HCT116 (cell line): ENCODE measurements around the gene SMCO4. TPM values are rescaled to one million over a fixed set of nuclear protein-coding genes. Genes with fewer than 3 reads are reported as not detected.

Experiments
- ATAC-seq: fragments of 200-7000 bp; cut with Tn5 transposase; 2 replicates; pipeline ENCODE4 v1.9.1; 2020; ENCODE audit warnings: mild to moderate bottlenecking, moderate library complexity
- BruUV-seq: library from RNA; stranded (reverse); fragments of 400-500 nt; replicated peaks from 2 replicates; lab custom pipeline; 2021; lab: Mats Ljungman, UMichigan
- CTCF ChIA-PET: fragments of 300-600 bp; sonication (Branson Sonifier 250); formaldehyde crosslinking; loops from one replicate; lab custom pipeline; 2021; ENCODE audit warnings: antibody characterized with exemption; lab: Charles Lee
- POLR2A ChIA-PET: fragments of 300-600, 350-600 bp; sonication (Branson Sonifier 250); formaldehyde crosslinking; loops from one replicate; lab custom pipeline; 2021; ENCODE audit warnings: antibody characterized with exemption; lab: Charles Lee
- RAD21 ChIA-PET, 2 experiments: fragments of 300-600 bp; sonication (Branson Sonifier 250); formaldehyde crosslinking; loops; one replicate each; lab custom pipeline; 2023; ENCODE audit warnings: low total read pairs in 2 of 2; ENCODE audit not compliant: uncharacterized antibody in 2 of 2, unreplicated experiment in 2 of 2, low non-redundant PET in 1 of 2; lab: Charles Lee
- DNase-seq: peaks from one replicate; pipeline ENCODE4 v3.0.0-alpha.2; 2010; ENCODE audit warnings: low read depth, low spot score
- H2AFZ ChIP-seq: fragments of 200-600 bp; shearing (Covaris generic), sonication (generic); 2 replicates; pipeline ENCODE4 v1.6.1; 2017; ENCODE audit warnings: low read depth, mixed run types, mixed read lengths, antibody characterized with exemption, low read length; ENCODE audit not compliant: poor library complexity, severe bottlenecking
- H3K27ac ChIP-seq: 2 replicates; pipeline ENCODE4 v1.5.1; 2012; ENCODE audit warnings: low read depth, low read length
- H3K27me3 ChIP-seq: fragments of 200-600 bp; sonication (generic); 2 replicates; pipeline ENCODE4 v1.6.1; 2016; ENCODE audit warnings: mixed run types, low read length, mixed read lengths; ENCODE audit not compliant: insufficient read depth
- H3K36me3 ChIP-seq, 2 experiments: fragments of 200-500 bp in 1 of 2; fragments of 200-600 bp in 1 of 2; sonication (Bioruptor generic) in 1 of 2; sonication (generic) in 1 of 2; 2 replicates each; pipeline versions ENCODE4 v1.5.1 to v1.6.1; 2014 to 2016; ENCODE audit warnings: low read length in 2 of 2, inconsistent platforms in 1 of 2, mixed read lengths in 1 of 2, mixed run types in 1 of 2; ENCODE audit not compliant: insufficient read depth in 2 of 2, control insufficient read depth in 1 of 2
- H3K4me1 ChIP-seq, 2 experiments: fragments of 200-600 bp in 1 of 2; sonication (generic) in 1 of 2; 2 replicates each; pipeline versions ENCODE4 v1.5.1 to v1.6.1; 2012 to 2017; ENCODE audit warnings: low read length in 2 of 2, inconsistent platforms in 1 of 2, mild to moderate bottlenecking in 1 of 2, mixed read lengths in 1 of 2, mixed run types in 1 of 2, moderate library complexity in 1 of 2; ENCODE audit not compliant: insufficient read depth in 2 of 2, control insufficient read depth in 1 of 2
- H3K4me2 ChIP-seq: fragments of 200-600 bp; sonication (generic); 2 replicates; pipeline ENCODE4 v1.6.1; 2017; ENCODE audit warnings: mixed run types, low read length, mixed read lengths
- H3K4me3 ChIP-seq, 2 experiments: fragments of 200-600 bp in 1 of 2; sonication (generic) in 1 of 2; replicated peaks in 1 of 2; 2 replicates each; pipeline ENCODE4 v1.5.1; 2011 to 2016; ENCODE audit warnings: low read length in 2 of 2, control low read depth in 1 of 2, low read depth in 1 of 2, mild to moderate bottlenecking in 1 of 2, mixed read lengths in 1 of 2, mixed run types in 1 of 2
- H3K79me2 ChIP-seq: fragments of 200-600 bp; sonication (generic); 2 replicates; pipeline ENCODE4 v1.6.1; 2017; ENCODE audit warnings: mild to moderate bottlenecking, mixed run types, low read length, moderate library complexity, mixed read lengths; ENCODE audit not compliant: insufficient read depth
- H3K9ac ChIP-seq: fragments of 200-600 bp; sonication (generic); 2 replicates; pipeline ENCODE4 v1.6.1; 2016; ENCODE audit warnings: low read length, mixed read lengths
- H3K9me2 ChIP-seq: fragments of 200-600 bp; sonication (generic), shearing (Covaris generic); 2 replicates; pipeline ENCODE4 v1.6.1; 2017; ENCODE audit warnings: mixed run types, mild to moderate bottlenecking, moderate library complexity; ENCODE audit not compliant: insufficient read depth
- H3K9me3 ChIP-seq, 2 experiments: fragments of 200-500 bp in 1 of 2; fragments of 200-600 bp in 1 of 2; sonication (Bioruptor generic) in 1 of 2; sonication (generic) in 1 of 2; 2 replicates each; pipeline ENCODE4 v1.6.1; 2014 to 2017; ENCODE audit warnings: low read length in 2 of 2, mixed read lengths in 2 of 2, inconsistent platforms in 1 of 2, low read depth in 1 of 2, mild to moderate bottlenecking in 1 of 2, mixed run types in 1 of 2, moderate library complexity in 1 of 2; ENCODE audit not compliant: control insufficient read depth in 1 of 2, insufficient read depth in 1 of 2
- H4K20me1 ChIP-seq: fragments of 200-600 bp; sonication (generic), shearing (Covaris generic); 2 replicates; pipeline ENCODE4 v1.6.1; 2017; ENCODE audit warnings: mixed run types, mild to moderate bottlenecking, moderate library complexity; ENCODE audit not compliant: insufficient read depth
- ATF3 ChIP-seq: IDR thresholded peaks from 2 replicates; pipeline ENCODE4 v1.6.1; 2012
- CBX3 ChIP-seq: IDR thresholded peaks from 2 replicates; pipeline ENCODE4 v1.6.1; 2012; ENCODE audit warnings: low read depth
- CEBPB ChIP-seq: IDR thresholded peaks from 2 replicates; pipeline ENCODE4 v1.6.1; 2012; ENCODE audit warnings: low read depth
- ELF1 ChIP-seq: IDR thresholded peaks from 2 replicates; pipeline ENCODE4 v1.6.1; 2012; ENCODE audit warnings: low read depth, borderline replicate concordance
- EZH2phosphoT487 ChIP-seq: fragments of 200-600 bp; IDR thresholded peaks from 2 replicates; pipeline ENCODE4 v1.6.1; 2018; ENCODE audit warnings: antibody characterized with exemption, borderline replicate concordance
- FOSL1 ChIP-seq: IDR thresholded peaks from 2 replicates; pipeline ENCODE4 v1.6.1; 2012; ENCODE audit warnings: low read depth
- POLR2AphosphoS5 ChIP-seq: IDR thresholded peaks from 2 replicates; pipeline ENCODE4 v1.6.1; 2011; ENCODE audit warnings: mild to moderate bottlenecking, low read depth, low read length, moderate library complexity
- RAD21 ChIP-seq: IDR thresholded peaks from 2 replicates; pipeline ENCODE4 v1.6.1; 2012; ENCODE audit warnings: low read depth, mild to moderate bottlenecking
- REST ChIP-seq: IDR thresholded peaks from 2 replicates; pipeline ENCODE4 v1.6.1; 2012; ENCODE audit warnings: low read depth
- SP1 ChIP-seq: IDR thresholded peaks from 2 replicates; pipeline ENCODE4 v1.6.1; 2012; ENCODE audit warnings: low read depth
- SRF ChIP-seq: IDR thresholded peaks from 2 replicates; pipeline ENCODE4 v1.6.1; 2012; ENCODE audit warnings: low read depth
- YY1 ChIP-seq: IDR thresholded peaks from 2 replicates; pipeline ENCODE4 v1.6.1; 2011; ENCODE audit warnings: low read length, low read depth, moderate library complexity, mild to moderate bottlenecking; ENCODE audit not compliant: insufficient replicate concordance; ENCODE audit errors: extremely low read depth
- ZBTB33 ChIP-seq: IDR thresholded peaks from 2 replicates; pipeline ENCODE4 v1.6.1; 2011; ENCODE audit warnings: mild to moderate bottlenecking, low read length, moderate library complexity; ENCODE audit not compliant: insufficient replicate concordance; ENCODE audit errors: extremely low read depth
- ZNF274 ChIP-seq: fragments of 200-500 bp; sonication (Bioruptor generic); IDR thresholded peaks from 2 replicates; pipeline ENCODE4 v1.6.1; 2014; ENCODE audit warnings: mild to moderate bottlenecking, low read depth, low read length, inconsistent platforms
- intact Hi-C: fragments of 100-400 bp; cut with micrococcal nuclease; formaldehyde crosslinking; loops from 2 replicates; pipeline ENCODE4 v1.10.0; 2022
- total RNA-seq: library from RNA; stranded (reverse); gene quantifications from one replicate; pipeline ENCODE4 v1.2.1, GENCODE V29; 2021; ENCODE audit not compliant: unreplicated experiment

SMCO4 gene
- total RNA-seq, 1 experiment from 2014 or later, result 23.1 TPM

GRCh38 chr11:93571612-93572011 lies 28.4 kb upstream of the SMCO4 start:
- ATAC-seq (no peak), DNase-seq (no peak)
- Histone ChIP-seq H3K9ac (no peak overlapping the region), H3K9me2 (no peaks in the 10 kb centered on the region), H2AFZ (no peak overlapping the region), H3K27me3 (no peaks in the 10 kb centered on the region), H3K79me2 (no peaks in the 10 kb centered on the region), H3K27ac (no peak overlapping the region), H3K9me3 (no peaks in the 10 kb centered on the region), H3K4me2 (no peak overlapping the region), H3K36me3 (no peaks in the 10 kb centered on the region), H3K4me1 (peaks cover 0 to 8% of the 10 kb centered on the region in 2 experiments; a peak in 1 of 4 replicates), H4K20me1 (no peaks in the 10 kb centered on the region), H3K4me3 (no peak overlapping the region)
- ChIA-PET CTCF (no interaction called here), RAD21 (no interaction called here), POLR2A (no interaction called here)
- intact Hi-C loops, result no loop called here
- no TSS peak for BruUV-seq
- TF ChIP-seq SRF (no peak), FOSL1 (no peak), RAD21 (no peak), YY1 (no peak), CEBPB (no peak), ZNF274 (no peak), ELF1 (no peak), CBX3 (no peak), ATF3 (no peak), SP1 (no peak), EZH2phosphoT487 (no peak)

GRCh38 chr11:93570759-93571413 lies 27.7 kb upstream of the SMCO4 start:
- Histone ChIP-seq H3K4me3 (no peak overlapping the region), H4K20me1 (no peaks in the 10 kb centered on the region), H3K9me2 (no peaks in the 10 kb centered on the region), H3K27ac (no peak overlapping the region), H3K36me3 (no peaks in the 10 kb centered on the region), H3K4me1 (peaks cover 0 to 7% of the 10 kb centered on the region in 2 experiments; a peak in 1 of 4 replicates), H3K27me3 (no peaks in the 10 kb centered on the region), H3K9ac (no peak overlapping the region), H3K4me2 (peak overlapping the region; percentile 3; the same call in 1 of the 2 replicates), H2AFZ (peak overlapping the region; percentile 13), H3K9me3 (no peaks in the 10 kb centered on the region), H3K79me2 (no peaks in the 10 kb centered on the region)
- RAD21 ChIA-PET, result no interaction called here
- BruUV-seq, result no TSS peak
- CTCF ChIA-PET, result no interaction called here
- ATAC-seq (peak; percentile 73), DNase-seq (no peak)
- POLR2A ChIA-PET, result no interaction called here
- intact Hi-C loops, result no loop called here
- TF ChIP-seq SRF, result no peak
- TF ChIP-seq ATF3, result 0 out of 2 replicates have a peak, but pooled peaks have one; percentile 7
- TF ChIP-seq SP1, result no peak
- no peak for TF ChIP-seq ZBTB33
- no peak for TF ChIP-seq CBX3
- no peak for TF ChIP-seq REST
- no peak for TF ChIP-seq POLR2AphosphoS5
- no peak for TF ChIP-seq ELF1
